Liver (tissue), 9 donors: Measurements from ENCODE around the gene GRID1. TPM values are rescaled to one million over a fixed set of nuclear protein-coding genes. Genes with fewer than 3 reads are reported as not detected.

Experiments used
- DNase-seq: peaks from one replicate; pipeline ENCODE4 v3.0.0-alpha.2; 2017; ENCODE audit warnings: low spot score
- H3K27ac ChIP-seq, 2 donors: one replicate each; pipeline ENCODE4 v1.7.0; 2013; ENCODE audit warnings: inconsistent platforms in 2 of 2, low read length in 2 of 2, control low read depth in 1 of 2, low read depth in 1 of 2, mild to moderate bottlenecking in 1 of 2
- H3K27me3 ChIP-seq, 4 donors: one replicate each; pipeline versions ENCODE4 v1.6.1 to v1.7.0; 2013; ENCODE audit warnings: low read length in 3 of 4, inconsistent platforms in 1 of 4, mild to moderate bottlenecking in 1 of 4, moderate library complexity in 1 of 4; ENCODE audit not compliant: control insufficient read depth in 4 of 4, insufficient read depth in 4 of 4
- H3K36me3 ChIP-seq, 4 donors: one replicate each; pipeline versions ENCODE4 v1.6.1 to v1.7.0; 2013; ENCODE audit warnings: low read length in 3 of 4, mild to moderate bottlenecking in 3 of 4, low read depth in 1 of 4, moderate library complexity in 1 of 4; ENCODE audit not compliant: control insufficient read depth in 4 of 4, insufficient read depth in 3 of 4
- H3K4me1 ChIP-seq, 4 donors: one replicate each; pipeline versions ENCODE4 v1.6.1 to v1.7.0; 2013; ENCODE audit warnings: low read length in 3 of 4, mild to moderate bottlenecking in 3 of 4, moderate library complexity in 1 of 4; ENCODE audit not compliant: control insufficient read depth in 4 of 4, insufficient read depth in 4 of 4
- H3K4me3 ChIP-seq, 3 donors: one replicate each; pipeline versions ENCODE4 v1.6.1 to v1.7.0; 2013; ENCODE audit warnings: low read length in 3 of 3, control low read depth in 1 of 3, low read depth in 1 of 3, mild to moderate bottlenecking in 1 of 3
- H3K9ac ChIP-seq, 2 donors: one replicate each; pipeline ENCODE4 v1.7.0; 2013; ENCODE audit warnings: low read length in 2 of 2, mild to moderate bottlenecking in 2 of 2, moderate library complexity in 2 of 2, control low read depth in 1 of 2, low read depth in 1 of 2
- H3K9me3 ChIP-seq, 4 donors: one replicate each; pipeline versions ENCODE4 v1.6.1 to v1.7.0; 2013; ENCODE audit warnings: low read length in 3 of 4; ENCODE audit not compliant: control insufficient read depth in 4 of 4
- ATF3 ChIP-seq: IDR thresholded peaks from 2 replicates; pipeline ENCODE4 v1.6.1; 2016; ENCODE audit warnings: antibody characterized with exemption
- GABPA ChIP-seq, 2 donors: IDR thresholded peaks in 1 of 2; conservative IDR thresholded peaks in 1 of 2; 2 replicates each; pipeline ENCODE4 v1.6.1; 2016; ENCODE audit warnings: antibody characterized with exemption in 2 of 2, mild to moderate bottlenecking in 1 of 2, moderate library complexity in 1 of 2
- HNF4A ChIP-seq, 2 donors: conservative IDR thresholded peaks; 2 replicates each; pipeline ENCODE4 v1.6.1; 2016; ENCODE audit warnings: antibody characterized with exemption in 2 of 2, mild to moderate bottlenecking in 2 of 2
- HNF4G ChIP-seq: IDR thresholded peaks from 2 replicates; pipeline ENCODE4 v1.6.1; 2016; ENCODE audit warnings: antibody characterized with exemption
- JUND ChIP-seq, 2 donors: IDR thresholded peaks; 2 replicates each; pipeline ENCODE4 v1.6.1; 2016; ENCODE audit warnings: antibody characterized with exemption in 2 of 2
- NR2F2 ChIP-seq: IDR thresholded peaks from 2 replicates; pipeline ENCODE4 v1.6.1; 2016; ENCODE audit warnings: antibody characterized with exemption
- RAD21 ChIP-seq, 2 donors: IDR thresholded peaks; 2 replicates each; pipeline ENCODE4 v1.6.1; 2016; ENCODE audit warnings: antibody characterized with exemption in 2 of 2, mild to moderate bottlenecking in 2 of 2
- SP1 ChIP-seq: IDR thresholded peaks from 2 replicates; pipeline ENCODE4 v1.6.1; 2018; ENCODE audit warnings: antibody characterized with exemption, mild to moderate bottlenecking
- YY1 ChIP-seq: IDR thresholded peaks from 2 replicates; pipeline ENCODE4 v1.6.1; 2016; ENCODE audit warnings: antibody characterized with exemption, mild to moderate bottlenecking
- WGBS: extraction: QIAGEN DNeasy Blood & Tissue Kit; methylation state at CpG from one replicate; pipeline ENCODE4 v1.1.7; 2013; 5-methylcytosine and 5-hydroxymethylcytosine counted together
- polyA plus RNA-seq, 2 donors: library from polyadenylated mRNA; stranded (reverse) in 1 of 2; unstranded in 1 of 2; fragments of 200-250 nt in 1 of 2; fragments of >200 nt in 1 of 2; fragmentation: Nextera tagmentation in 1 of 2; extraction: Ambion mirVana in 1 of 2; gene quantifications; one replicate each; pipeline versions ENCODE4 v1.2.1 to v1.2.3, GENCODE V29; 2013 to 2015
- total RNA-seq, 2 donors: library from RNA; depleted of rRNA; stranded (reverse); fragments of >200 nt; gene quantifications; one replicate each; pipeline ENCODE4 v1.2.3, GENCODE V29; 2014
- TF ChIP-seq, protein P1 (sequence below): IDR thresholded peaks from 2 replicates; pipeline ENCODE4 v1.6.1; 2016; ENCODE audit warnings: antibody characterized with exemption, mild to moderate bottlenecking
- TF ChIP-seq, protein P2 (sequence below): fragments of 150-350 bp; IDR thresholded peaks from 2 replicates; pipeline ENCODE4 v1.5.1; 2017; ENCODE audit warnings: improper control_type of control experiment, low read depth, low read length; ENCODE audit not compliant: missing input control
- donor health status: healthy.
- donor health status: healthy.
- donor health status: healthy.
- donor health status: healthy.
- donor health status: healthy.

Gene GRID1
- total and polyA plus RNA-seq, 4 donors: 0.09 to 0.17 (median 0.14) TPM; not detected in 1

- H3K4me3 ChIP-seq: no peak overlapping the region
Measured at GRCh38 chr10:85922356-85923129, 444.1 kb downstream of the GRID1 start.

DNA sequence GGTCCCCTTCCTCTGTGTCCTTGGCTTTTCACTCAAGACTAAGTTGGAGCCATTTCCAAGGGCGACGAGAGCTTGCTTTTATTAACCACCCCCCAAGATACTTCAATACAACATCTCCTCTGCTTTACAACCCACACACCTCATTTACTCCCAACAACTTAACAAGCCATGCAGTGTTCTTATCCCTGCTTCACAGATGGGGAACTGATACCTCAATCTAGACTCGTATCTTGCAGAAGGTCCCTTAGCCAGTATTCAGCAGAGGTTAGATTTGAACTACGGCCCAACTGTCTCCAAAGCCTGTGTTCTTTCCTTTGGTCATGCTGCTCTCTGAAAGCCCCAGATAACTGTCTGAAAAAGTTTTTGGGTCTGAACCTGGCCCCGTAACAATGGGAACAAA is 444.8 kb downstream of the GRID1 start:
- H3K4me1 ChIP-seq: peaks cover 0 to 6% (median 3%) of the 10 kb centered on the region in 4 donors
- TF ChIP-seq HNF4A (conservative IDR thresholded peaks at IDR 0.05): no peak
- no peaks in the 10 kb centered on the region for H3K9me3 ChIP-seq
- no peak for DNase-seq
- no peak overlapping the region for H3K27ac ChIP-seq
- no peaks in the 10 kb centered on the region for H3K27me3 ChIP-seq
- H3K4me3 ChIP-seq: no peak overlapping the region
- no peak overlapping the region for H3K9ac ChIP-seq
- 96% methylated on average over 5 of the region's 5 CpGs for WGBS
- no peaks in the 10 kb centered on the region for H3K36me3 ChIP-seq

More at GRCh38 chr10:85922356-85923129, 444.1 kb downstream of the GRID1 start:
- H3K27ac ChIP-seq: no peak overlapping the region
- 71% methylated on average over 9 of the region's 9 CpGs for WGBS
- H3K9ac ChIP-seq: no peak overlapping the region
- H3K27me3 ChIP-seq: no peaks in the 10 kb centered on the region
- H3K36me3 ChIP-seq: no peaks in the 10 kb centered on the region
- TF ChIP-seq, protein P1, sequence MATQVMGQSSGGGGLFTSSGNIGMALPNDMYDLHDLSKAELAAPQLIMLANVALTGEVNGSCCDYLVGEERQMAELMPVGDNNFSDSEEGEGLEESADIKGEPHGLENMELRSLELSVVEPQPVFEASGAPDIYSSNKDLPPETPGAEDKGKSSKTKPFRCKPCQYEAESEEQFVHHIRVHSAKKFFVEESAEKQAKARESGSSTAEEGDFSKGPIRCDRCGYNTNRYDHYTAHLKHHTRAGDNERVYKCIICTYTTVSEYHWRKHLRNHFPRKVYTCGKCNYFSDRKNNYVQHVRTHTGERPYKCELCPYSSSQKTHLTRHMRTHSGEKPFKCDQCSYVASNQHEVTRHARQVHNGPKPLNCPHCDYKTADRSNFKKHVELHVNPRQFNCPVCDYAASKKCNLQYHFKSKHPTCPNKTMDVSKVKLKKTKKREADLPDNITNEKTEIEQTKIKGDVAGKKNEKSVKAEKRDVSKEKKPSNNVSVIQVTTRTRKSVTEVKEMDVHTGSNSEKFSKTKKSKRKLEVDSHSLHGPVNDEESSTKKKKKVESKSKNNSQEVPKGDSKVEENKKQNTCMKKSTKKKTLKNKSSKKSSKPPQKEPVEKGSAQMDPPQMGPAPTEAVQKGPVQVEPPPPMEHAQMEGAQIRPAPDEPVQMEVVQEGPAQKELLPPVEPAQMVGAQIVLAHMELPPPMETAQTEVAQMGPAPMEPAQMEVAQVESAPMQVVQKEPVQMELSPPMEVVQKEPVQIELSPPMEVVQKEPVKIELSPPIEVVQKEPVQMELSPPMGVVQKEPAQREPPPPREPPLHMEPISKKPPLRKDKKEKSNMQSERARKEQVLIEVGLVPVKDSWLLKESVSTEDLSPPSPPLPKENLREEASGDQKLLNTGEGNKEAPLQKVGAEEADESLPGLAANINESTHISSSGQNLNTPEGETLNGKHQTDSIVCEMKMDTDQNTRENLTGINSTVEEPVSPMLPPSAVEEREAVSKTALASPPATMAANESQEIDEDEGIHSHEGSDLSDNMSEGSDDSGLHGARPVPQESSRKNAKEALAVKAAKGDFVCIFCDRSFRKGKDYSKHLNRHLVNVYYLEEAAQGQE: no peak
- TF ChIP-seq HNF4A (conservative IDR thresholded peaks at IDR 0.05) (no peak), ATF3 (no peak), JUND (IDR thresholded peaks at IDR 0.05) (no peak), YY1 (no peak)
- no peaks in the 10 kb centered on the region for H3K9me3 ChIP-seq
- H3K4me1 ChIP-seq: peaks cover 0 to 2% (median under 1%) of the 10 kb centered on the region in 4 donors
- DNase-seq: no peak

DNA sequence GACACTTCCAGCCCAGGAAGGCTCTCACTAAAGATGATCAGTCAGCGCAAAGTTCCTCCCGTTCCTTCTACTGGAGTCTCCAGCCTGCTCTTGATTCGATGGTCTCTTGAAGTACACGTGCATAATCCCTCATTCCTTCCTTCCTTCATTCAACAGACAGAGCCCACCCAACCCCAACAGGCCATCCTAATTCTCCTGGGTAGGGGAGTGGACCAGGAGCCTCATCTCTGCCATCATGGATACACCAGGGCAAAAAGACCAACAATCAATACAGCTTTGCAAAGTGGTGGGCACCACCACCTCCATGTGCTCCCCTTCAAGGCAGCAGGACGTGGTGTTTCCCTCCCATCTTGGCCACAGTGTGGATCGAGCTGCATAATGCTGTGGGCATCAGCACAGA is 446.3 kb downstream of the GRID1 start:
- WGBS: 90% methylated on average over 6 of the region's 6 CpGs
- no peaks in the 10 kb centered on the region for H3K36me3 ChIP-seq
- peaks cover 0 to 9% (median 3%) of the 10 kb centered on the region in 4 donors for H3K4me1 ChIP-seq
- no peak overlapping the region for H3K4me3 ChIP-seq
- TF ChIP-seq NR2F2 (no peak), JUND (IDR thresholded peaks at IDR 0.05) (no peak), HNF4G (no peak), RAD21 (IDR thresholded peaks at IDR 0.05) (no peak), SP1 (no peak), YY1 (no peak), ATF3 (no peak), HNF4A (conservative IDR thresholded peaks at IDR 0.05) (no peak), GABPA (IDR thresholded peaks at IDR 0.05 in 1 of 2, conservative IDR thresholded peaks at IDR 0.05 in 1 of 2) (no peak)
- TF ChIP-seq, protein P2, sequence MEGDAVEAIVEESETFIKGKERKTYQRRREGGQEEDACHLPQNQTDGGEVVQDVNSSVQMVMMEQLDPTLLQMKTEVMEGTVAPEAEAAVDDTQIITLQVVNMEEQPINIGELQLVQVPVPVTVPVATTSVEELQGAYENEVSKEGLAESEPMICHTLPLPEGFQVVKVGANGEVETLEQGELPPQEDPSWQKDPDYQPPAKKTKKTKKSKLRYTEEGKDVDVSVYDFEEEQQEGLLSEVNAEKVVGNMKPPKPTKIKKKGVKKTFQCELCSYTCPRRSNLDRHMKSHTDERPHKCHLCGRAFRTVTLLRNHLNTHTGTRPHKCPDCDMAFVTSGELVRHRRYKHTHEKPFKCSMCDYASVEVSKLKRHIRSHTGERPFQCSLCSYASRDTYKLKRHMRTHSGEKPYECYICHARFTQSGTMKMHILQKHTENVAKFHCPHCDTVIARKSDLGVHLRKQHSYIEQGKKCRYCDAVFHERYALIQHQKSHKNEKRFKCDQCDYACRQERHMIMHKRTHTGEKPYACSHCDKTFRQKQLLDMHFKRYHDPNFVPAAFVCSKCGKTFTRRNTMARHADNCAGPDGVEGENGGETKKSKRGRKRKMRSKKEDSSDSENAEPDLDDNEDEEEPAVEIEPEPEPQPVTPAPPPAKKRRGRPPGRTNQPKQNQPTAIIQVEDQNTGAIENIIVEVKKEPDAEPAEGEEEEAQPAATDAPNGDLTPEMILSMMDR: no peak
- DNase-seq: no peak
- H3K9me3 ChIP-seq: no peaks in the 10 kb centered on the region
- no peaks in the 10 kb centered on the region for H3K27me3 ChIP-seq
- H3K27ac ChIP-seq: no peak overlapping the region
- no peak overlapping the region for H3K9ac ChIP-seq
